CD4-positive, alpha-beta T cell treated with Interleukin-17A for 4 hours (primary cell): ENCODE measurements around the gene MORN1.
A peak's percentile ranks its signal among the peaks of the same experiment; 100 is the strongest.

Experiments used
- DNase-seq: peaks from one replicate; pipeline ENCODE4 v3.0.0-alpha.2; 2020; ENCODE audit warnings: mixed read lengths

Gene MORN1

DNA sequence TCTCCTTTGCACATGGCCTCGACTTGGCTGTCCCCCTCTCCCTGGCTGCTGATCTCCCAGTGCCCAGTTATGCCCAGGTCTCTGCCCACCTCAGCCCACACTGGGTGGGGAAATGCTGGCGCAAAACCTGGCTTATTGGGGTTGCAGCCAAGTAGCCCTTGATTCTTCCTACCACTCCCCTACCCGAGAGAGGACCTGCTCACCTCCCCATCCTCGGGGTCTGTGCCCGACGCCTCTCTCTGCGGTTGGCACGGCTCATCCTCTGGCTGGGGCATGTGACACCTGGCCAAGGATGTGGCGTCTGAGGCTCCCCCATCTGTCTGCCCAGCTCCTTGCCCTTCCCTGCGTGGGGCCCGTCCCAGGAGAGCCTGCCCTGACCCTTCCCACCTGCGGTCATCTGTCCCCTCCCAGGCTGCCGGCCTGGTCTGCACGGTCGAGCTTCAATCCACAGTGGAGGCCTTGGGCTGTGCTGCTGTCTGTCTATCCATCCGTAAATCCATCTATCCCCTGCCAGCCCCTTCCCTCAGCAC is 27.5 kb upstream of the MORN1 start:
- DNase-seq, result no peak

GRCh38 chr1:2417833-2418225 is 26.5 kb upstream of the MORN1 start:
- DNase-seq, result no peak

- DNase-seq, result no peak
Observed at GRCh38 chr1:2417083-2417832, 25.9 kb upstream of the MORN1 start.

DNA sequence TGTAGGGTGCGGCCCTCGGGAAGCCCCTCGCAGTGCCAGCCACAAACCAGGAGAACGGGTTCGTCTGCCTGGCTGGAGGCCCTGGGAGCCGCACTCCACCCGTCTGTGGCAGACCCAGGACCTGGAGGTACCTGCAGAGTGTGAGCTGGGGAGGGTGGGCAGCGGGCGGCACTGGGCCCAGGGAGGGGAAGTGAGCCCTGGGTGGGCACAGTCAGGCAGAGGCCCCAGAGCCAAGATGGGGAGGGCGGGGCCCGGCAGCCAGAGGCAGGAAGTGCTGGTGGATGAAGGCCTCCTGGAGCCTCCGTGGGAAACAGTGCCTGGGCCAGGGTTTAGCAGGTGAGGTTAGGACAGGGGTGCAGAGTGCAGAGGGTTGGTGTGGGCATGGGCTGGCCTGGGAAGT is 25.0 kb upstream of the MORN1 start:
- DNase-seq, result peak; percentile 62

GRCh38 chr1:2415801-2416208 is 24.5 kb upstream of the MORN1 start:
- peak; percentile 68 for DNase-seq

DNA sequence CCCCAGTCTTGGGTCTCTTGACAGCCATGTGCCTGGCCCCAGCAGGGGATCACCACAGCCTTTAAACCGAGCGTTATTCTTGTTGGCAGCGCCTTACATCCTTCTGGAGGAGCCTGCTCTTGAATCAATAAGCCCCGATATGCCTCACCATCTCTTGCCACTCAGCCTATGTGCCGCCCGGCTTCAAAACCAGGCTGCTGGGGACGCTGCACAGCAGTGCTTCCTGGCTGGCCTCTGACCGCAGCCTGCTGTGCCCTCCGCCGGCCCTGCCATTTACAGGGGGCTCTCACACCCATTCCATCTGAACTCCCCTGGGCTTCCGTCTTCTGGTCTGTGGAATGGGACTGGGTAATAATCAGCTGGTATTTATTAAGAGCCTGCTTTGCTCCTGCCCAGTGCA is 24.0 kb upstream of the MORN1 start:
- DNase-seq, result peak; percentile 20

GRCh38 chr1:2414297-2414958 is 23.1 kb upstream of the MORN1 start:
- peak; percentile 89 for DNase-seq

DNA sequence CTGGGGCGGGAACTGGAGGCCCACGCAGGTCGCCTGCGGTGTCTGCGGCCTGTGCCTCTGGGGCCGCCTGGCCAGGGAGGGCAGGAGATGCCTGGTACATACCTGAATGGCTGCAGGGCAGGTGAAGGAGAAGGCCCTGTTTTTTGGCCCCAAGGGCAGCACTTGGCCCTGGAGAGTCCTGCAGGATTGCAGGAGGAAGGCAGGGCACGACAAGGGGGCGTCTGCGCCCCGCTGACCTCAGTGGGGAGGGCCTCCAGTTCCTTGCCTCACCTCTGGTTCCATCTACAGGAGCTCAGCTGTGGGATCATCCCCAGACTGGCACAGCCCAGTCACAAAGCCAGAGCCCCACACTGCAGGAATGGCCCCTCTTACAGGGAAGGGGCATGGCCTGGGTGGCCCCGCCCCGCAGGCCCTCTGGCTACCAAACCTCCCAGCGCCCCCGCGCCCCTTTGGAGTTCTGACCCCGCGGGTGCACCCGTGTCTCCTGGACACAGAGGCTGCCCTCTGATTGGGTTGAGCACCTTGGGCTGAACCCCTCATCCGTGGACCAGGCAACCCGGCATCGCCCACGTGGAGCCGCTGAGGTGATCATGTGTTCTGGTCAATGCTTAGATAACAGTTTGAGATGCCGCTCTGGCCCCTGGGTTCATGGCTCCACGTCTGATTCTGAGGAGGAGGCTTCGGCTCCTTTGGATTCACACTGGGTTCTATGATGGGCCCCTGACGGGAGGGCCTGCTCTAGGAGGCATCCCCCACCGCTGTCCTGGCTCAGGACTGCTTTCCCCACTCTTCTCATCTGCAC is 22.3 kb upstream of the MORN1 start:
- DNase-seq, result no peak

GRCh38 chr1:2412773-2413494 is 21.6 kb upstream of the MORN1 start:
- DNase-seq, result no peak

- DNase-seq, result peak; percentile 99
Observed at GRCh38 chr1:2412395-2412772, 21.0 kb upstream of the MORN1 start, which contains the start of gene PEX10. PEX10 (minus strand) TSS chr1:2412564; CDS start chr1:2412502, 62 bp downstream.

DNA sequence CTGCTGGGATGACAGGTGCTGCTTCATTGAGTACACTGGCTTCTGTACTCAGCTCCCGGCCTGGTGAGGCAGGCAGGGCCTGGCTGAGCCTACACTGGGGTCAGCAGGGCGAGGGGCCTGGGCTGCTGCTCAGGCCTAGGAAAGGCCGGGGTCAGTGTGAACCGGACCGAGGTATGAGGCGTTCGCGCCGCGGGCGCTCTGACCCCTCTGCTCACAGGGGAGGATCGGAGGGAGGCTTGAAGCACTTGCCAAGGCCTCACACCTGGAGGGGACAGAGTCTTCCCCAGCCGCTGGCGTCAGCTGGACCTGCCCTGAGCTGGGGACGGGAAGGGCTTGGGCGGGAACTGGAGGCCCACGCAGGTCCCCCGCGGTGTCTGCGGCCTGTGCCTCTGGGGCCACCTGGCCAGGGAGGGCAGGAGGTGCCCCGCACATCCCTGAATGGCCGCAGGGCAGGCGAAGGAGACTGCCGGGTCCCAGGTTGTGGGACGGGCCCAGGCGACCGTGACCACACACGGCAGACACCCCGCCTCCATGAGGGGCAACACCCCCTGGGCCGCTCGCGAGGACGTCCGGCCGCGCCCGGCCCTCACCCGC is 20.5 kb upstream of the MORN1 start:
- no peak for DNase-seq

DNA sequence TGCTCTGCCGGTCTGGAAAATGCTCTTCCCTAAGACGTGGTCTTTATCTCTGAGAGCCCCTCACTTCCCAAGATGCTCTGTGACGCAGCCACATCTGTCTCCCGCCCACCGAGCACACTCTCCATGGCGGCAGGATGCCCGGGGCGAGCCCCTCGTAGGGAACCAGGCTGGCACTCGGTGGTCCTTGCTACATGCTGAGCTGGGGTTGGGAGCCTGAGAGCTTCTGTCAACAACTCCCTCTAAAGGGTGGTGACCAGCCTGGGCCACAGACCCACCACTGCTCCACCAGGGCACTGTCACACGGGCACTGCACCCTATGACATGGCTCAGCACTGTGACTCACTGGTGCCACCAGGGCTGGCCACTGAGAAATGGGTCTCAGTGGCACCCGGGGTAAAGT is 18.4 kb upstream of the MORN1 start:
- no peak for DNase-seq

DNA sequence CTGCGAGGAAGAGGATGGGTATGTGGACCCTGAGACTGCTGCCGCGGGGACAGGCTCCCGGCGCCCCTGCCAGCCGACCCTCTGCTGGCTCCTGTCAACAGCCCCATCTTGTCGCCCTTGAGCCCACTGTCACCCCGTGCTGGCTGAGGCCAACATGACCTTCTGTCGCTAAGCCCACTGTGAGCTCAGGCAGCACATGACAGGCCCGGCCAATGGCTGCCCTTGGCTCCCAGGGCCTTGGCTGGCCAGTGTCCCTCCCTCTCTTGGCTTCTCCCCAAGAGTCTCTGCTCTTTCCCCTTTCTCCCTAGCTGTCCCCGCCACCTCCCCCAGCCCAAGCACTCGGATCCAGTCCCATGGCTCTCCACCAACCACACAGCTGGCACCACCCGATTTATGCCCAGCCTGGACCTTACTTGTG is 17.5 kb upstream of the MORN1 start:
- DNase-seq, result no peak

DNA sequence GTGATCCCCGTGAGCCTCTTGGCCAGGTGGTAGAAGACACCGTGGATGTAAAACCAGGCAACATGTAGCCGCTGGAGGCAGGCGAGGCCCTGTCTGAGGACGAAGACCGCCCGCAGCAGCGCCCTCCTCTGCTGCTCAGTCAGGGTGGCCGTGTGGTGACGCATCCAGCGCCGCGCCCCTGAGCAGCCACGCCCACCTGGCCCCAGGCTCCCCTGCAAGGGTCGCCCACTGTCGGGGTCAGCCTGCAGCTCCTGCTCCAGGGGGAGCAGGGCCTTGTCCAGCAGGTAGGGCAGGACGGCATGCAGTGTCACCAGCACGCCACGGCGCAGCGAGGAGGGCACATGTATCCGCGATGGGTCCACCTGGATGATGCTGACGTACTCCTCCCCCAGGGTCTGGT is 17.1 kb upstream of the MORN1 start:
- DNase-seq, result no peak

DNA sequence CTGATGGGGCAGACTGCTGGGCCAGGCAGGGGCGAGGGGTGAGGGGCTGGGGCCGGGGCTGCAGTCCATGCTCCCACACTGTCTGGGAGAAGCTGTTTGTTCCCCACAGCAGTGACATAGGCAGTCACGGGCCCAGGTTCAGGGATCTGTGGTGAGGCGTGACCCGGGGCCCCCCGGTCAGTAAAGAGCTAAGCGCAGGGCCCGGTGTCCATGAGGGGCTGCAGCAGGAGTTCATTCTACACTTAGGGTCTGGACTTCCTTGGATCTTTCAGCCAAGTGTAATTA is 16.6 kb upstream of the MORN1 start:
- no peak for DNase-seq

DNA sequence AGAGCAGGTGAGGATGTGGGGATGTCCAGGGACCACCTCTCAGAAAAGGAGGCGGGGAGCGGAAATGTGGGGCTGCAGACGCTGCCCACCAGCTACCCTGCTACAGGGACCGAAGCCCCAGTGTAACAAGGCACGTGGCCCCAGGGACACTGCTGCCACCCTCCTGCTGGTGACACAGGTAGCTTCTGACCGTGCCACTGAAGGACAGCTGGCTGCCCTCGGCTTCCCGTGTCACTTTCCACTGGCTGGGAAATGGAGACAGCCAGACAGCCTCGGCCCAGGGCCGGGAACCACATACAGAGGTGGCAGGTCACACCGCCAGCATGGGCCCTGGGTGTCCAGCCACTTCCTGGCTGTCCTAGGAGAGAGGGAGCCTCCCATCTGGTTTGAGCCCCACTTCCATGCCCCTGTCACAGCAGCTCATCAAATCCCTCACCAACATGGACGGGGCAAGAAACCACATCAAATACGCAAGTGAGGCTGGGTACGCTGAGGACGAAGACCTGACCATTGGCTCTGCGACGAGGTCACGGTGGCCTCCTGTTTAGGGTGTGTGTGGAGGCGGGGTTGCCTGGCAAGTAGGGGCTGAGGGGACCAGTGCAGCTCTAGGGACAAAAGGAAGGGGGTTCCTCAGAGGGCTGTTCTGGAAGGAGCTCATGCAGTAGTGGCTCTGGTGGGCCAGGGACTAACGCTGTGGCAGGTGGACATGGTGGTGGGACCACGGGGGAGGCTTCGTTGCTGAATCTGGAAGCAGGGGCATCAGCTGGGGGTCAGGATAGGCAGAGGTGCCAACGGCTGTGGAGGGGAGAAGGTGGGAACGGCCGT is 16.0 kb upstream of the MORN1 start:
- DNase-seq, result no peak

GRCh38 chr1:2406451-2407041 is 15.2 kb upstream of the MORN1 start:
- DNase-seq, result no peak

- no peak for DNase-seq
Observed at GRCh38 chr1:2405588-2406295, 14.4 kb upstream of the MORN1 start.

DNA sequence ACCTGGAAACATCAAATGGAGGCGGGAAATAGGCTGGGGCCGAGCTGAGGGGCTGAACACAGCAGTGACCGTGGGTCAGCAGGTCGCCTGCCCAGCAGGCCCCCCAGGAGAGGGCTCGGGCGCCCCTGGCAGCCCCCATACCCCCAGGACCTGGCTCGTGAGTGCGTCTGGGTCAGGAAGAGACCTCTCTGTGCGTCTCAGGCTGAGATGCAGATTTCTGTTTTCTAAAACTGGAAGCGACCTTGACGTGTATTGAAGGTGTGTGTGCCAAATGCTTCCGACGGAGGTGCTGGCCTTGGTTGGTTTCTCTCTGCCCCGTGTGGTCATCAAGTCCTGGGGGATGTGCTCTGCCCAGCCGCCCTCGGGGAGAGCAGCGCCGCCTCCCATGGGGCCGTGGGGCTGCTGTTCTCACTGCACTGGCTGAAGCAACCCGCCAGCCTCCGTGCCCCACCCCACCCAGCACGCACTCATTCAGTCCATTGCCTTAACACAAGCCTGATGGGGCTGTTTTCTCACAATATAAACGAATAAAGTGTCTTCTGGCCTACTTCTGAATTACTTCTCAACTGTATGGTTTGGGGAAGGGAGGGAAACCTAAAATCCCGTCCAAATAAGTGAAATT is 13.6 kb upstream of the MORN1 start:
- no peak for DNase-seq
